CD4-positive, alpha-beta T cell (primary cell): Measurements from ENCODE around the gene ZNF521. TPM values are rescaled to one million over a fixed set of nuclear protein-coding genes. Genes with fewer than 3 reads are reported as not detected.
"Not testable (repeated sequence)": the region's sequence is repeated elsewhere in the genome, so short reads cannot be mapped to it uniquely, and the experiment has no call there.

ENCODE experiments used
- ATAC-seq: fragments of 200-7000 bp; cut with Tn5 transposase; one replicate; pipeline ENCODE4 v1.10.0; 2022; ENCODE audit warnings: mild to moderate bottlenecking; ENCODE audit not compliant: poor library complexity
- CTCF ChIA-PET: fragments of 350-600 bp; sonication (Branson Sonifier 250); formaldehyde crosslinking; loops from one replicate; lab custom pipeline; 2021; ENCODE audit warnings: antibody characterized with exemption, inconsistent platforms; lab: Charles Lee
- POLR2A ChIA-PET: fragments of 350-600 bp; sonication (Branson Sonifier 250); formaldehyde crosslinking; loops from one replicate; lab custom pipeline; 2021; ENCODE audit warnings: antibody characterized with exemption, inconsistent platforms; lab: Charles Lee
- DNase-seq, 14 experiments: peaks; one replicate each; pipeline ENCODE4 v3.0.0-alpha.2; 2013 to 2020; ENCODE audit warnings: mixed read lengths in 2 of 14
- H3K27ac ChIP-seq, 2 donors: one replicate each; pipeline versions ENCODE4 v1.5.1 to v1.7.0; 2013; ENCODE audit warnings: low read length in 2 of 2, low read depth in 1 of 2, mild to moderate bottlenecking in 1 of 2
- H3K27me3 ChIP-seq, 2 experiments: 1 replicate in 1 of 2; 2 replicates in 1 of 2; pipeline versions ENCODE4 v1.6.1 to v1.7.0; 2013; ENCODE audit warnings: low read length in 2 of 2, control low read depth in 1 of 2, mild to moderate bottlenecking in 1 of 2, moderate library complexity in 1 of 2; ENCODE audit not compliant: insufficient read depth in 2 of 2, control insufficient read depth in 1 of 2
- H3K36me3 ChIP-seq: one replicate; pipeline ENCODE4 v1.6.1; 2013; ENCODE audit warnings: low read length, control low read depth; ENCODE audit not compliant: insufficient read depth
- H3K4me1 ChIP-seq: one replicate; pipeline ENCODE4 v1.6.1; 2013; ENCODE audit warnings: low read length, control low read depth; ENCODE audit not compliant: insufficient read depth
- H3K4me3 ChIP-seq: one replicate; pipeline ENCODE4 v1.5.1; 2013; ENCODE audit warnings: mild to moderate bottlenecking, low read length, moderate library complexity
- H3K9me3 ChIP-seq, 2 experiments: 1 replicate in 1 of 2; 2 replicates in 1 of 2; pipeline versions ENCODE4 v1.6.1 to v1.7.0; 2013; ENCODE audit warnings: low read length in 2 of 2, mild to moderate bottlenecking in 2 of 2, control low read depth in 1 of 2, moderate library complexity in 1 of 2; ENCODE audit not compliant: control insufficient read depth in 1 of 2, insufficient read depth in 1 of 2
- H3K27ac Mint-ChIP-seq: one replicate; pipeline ENCODE4 v1.8.0; 2020; ENCODE audit warnings: mixed read lengths
- H3K27me3 Mint-ChIP-seq: one replicate; pipeline ENCODE4 v1.8.0; 2021; ENCODE audit warnings: mixed read lengths
- H3K36me3 Mint-ChIP-seq: one replicate; pipeline ENCODE4 v1.8.0; 2021; ENCODE audit warnings: low read depth, mixed read lengths
- H3K4me1 Mint-ChIP-seq: one replicate; pipeline ENCODE4 v1.8.0; 2021; ENCODE audit warnings: low read depth, mixed read lengths
- H3K4me3 Mint-ChIP-seq: one replicate; pipeline ENCODE4 v1.8.0; 2020; ENCODE audit warnings: mild to moderate bottlenecking, mixed read lengths
- H3K9me3 Mint-ChIP-seq: one replicate; pipeline ENCODE4 v1.8.0; 2020; ENCODE audit warnings: mixed read lengths
- intact Hi-C, 2 experiments: fragments of 100-400 bp; cut with DNase I in 1 of 2; cut with micrococcal nuclease in 1 of 2; formaldehyde crosslinking; loops; one replicate each; pipeline versions ENCODE4 v1.15.1 to v1.9.0; 2023 to 2025; cut with DNase I, micrococcal nuclease
- total RNA-seq, 174 experiments: library from RNA in 2 of 174; stranded (reverse) in 2 of 174; gene quantifications; one replicate each; pipeline ENCODE4 v1.2.3 and lab custom pipeline; 2021 to 2026
- TF ChIP-seq, protein P1 (sequence below): fragments of 200-600 bp; IDR thresholded peaks from one replicate; pipeline ENCODE4 v1.8.0; 2022; ENCODE audit warnings: antibody characterized with exemption, mild to moderate bottlenecking

ZNF521 gene
- total RNA-seq, 2 experiments from 2014 or later: not detected

DNA sequence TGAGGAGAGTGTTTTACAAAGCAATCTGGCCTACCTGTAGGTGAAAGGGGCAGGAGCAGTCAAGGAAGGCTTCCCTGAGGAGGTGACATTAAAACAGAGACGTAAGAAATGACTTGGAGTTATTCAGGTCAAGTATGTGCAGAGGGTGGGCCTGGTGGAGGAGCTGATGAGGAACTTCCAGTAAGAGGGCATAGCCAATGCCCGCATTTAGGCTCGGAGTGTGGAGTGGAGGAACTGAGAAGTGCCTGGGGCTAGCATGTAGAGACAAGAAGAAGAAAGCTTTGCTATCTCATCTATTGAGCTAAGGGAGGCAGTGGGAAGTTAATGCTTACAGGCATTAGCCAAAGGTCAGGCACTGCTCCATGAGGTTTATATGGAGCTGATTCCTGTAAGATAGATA, 312.2 kb downstream of the ZNF521 start:
- H3K27ac Mint-ChIP-seq: no peak overlapping the region
- Histone ChIP-seq H3K9me3 (peaks cover 0 to 10% of the 10 kb centered on the region in 2 experiments), H3K27ac (no peak overlapping the region), H3K27me3 (no peaks in the 10 kb centered on the region), H3K36me3 (no peaks in the 10 kb centered on the region), H3K4me3 (no peak overlapping the region), H3K4me1 (no peaks in the 10 kb centered on the region)
- POLR2A ChIA-PET: no interaction called here
- peaks cover 8% of the 10 kb centered on the region for H3K27me3 Mint-ChIP-seq
- no peaks in the 10 kb centered on the region for H3K36me3 Mint-ChIP-seq
- intact Hi-C loops: no loop called here
- no peaks in the 10 kb centered on the region for H3K9me3 Mint-ChIP-seq
- no peak for ATAC-seq
- CTCF ChIA-PET: no interaction called here
- H3K4me1 Mint-ChIP-seq: no peaks in the 10 kb centered on the region
- TF ChIP-seq, protein P1, sequence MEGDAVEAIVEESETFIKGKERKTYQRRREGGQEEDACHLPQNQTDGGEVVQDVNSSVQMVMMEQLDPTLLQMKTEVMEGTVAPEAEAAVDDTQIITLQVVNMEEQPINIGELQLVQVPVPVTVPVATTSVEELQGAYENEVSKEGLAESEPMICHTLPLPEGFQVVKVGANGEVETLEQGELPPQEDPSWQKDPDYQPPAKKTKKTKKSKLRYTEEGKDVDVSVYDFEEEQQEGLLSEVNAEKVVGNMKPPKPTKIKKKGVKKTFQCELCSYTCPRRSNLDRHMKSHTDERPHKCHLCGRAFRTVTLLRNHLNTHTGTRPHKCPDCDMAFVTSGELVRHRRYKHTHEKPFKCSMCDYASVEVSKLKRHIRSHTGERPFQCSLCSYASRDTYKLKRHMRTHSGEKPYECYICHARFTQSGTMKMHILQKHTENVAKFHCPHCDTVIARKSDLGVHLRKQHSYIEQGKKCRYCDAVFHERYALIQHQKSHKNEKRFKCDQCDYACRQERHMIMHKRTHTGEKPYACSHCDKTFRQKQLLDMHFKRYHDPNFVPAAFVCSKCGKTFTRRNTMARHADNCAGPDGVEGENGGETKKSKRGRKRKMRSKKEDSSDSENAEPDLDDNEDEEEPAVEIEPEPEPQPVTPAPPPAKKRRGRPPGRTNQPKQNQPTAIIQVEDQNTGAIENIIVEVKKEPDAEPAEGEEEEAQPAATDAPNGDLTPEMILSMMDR: no peak
- H3K4me3 Mint-ChIP-seq: no peak overlapping the region
- no peak for DNase-seq

DNA sequence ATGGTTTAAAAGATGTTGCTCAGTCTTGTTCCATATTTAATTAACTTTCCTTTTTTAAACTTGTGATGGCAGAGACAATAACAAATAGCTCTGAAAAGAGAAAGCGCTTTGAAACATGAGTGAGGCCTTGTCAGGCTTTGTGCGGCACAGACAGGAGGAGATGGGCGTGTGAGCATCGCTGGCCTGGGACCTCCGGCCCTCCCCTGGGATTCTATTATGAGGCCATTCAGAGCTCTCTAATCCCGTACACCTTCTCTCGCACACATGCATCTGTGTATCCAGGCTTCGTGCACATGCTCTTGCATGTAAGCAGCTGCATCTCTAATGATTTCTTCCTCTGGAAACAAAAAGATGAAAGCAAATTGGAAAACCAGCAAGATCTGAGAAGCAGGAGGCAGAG, 313.7 kb downstream of the ZNF521 start:
- H3K4me3 Mint-ChIP-seq: no peak overlapping the region

DNA sequence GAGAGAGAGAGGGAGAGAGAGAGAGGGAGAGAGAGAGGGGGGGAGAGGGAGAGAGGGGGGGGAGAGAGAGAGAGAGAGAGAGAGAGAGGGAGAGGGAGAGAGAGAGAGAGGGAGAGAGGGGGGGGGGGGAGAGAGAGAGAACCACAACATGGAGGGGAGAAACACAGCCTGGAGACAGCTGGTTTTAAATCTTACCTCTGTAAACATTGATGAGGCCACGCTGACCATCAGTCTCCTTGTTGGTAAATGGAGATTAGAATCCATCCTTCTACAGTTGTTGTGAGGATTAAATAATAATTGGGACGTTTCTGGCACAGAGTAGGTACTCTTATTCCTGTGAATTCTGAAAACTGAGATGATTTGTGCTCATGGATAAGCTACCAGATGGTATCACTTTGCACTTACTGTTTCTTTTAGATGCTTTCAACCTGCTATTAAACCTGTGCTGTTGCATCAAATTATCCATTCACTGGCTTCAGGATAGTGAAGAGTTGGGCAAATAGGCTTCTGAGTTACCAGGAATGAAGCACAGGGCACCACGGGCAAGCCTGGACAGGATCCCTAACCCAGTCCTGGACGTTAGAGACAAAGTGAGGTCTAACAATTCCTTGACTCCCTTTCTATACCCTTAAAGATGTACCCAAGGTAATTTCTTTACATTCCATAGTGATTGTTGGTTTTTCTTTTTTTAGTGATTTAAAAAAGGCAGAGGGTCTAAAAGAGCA, 318.1 kb downstream of the ZNF521 start:
- Histone ChIP-seq H3K27me3 (no peaks in the 10 kb centered on the region), H3K4me3 (no peak overlapping the region), H3K36me3 (no peaks in the 10 kb centered on the region), H3K4me1 (no peaks in the 10 kb centered on the region), H3K9me3 (peaks cover 0 to 15% of the 10 kb centered on the region in 2 experiments), H3K27ac (no peak overlapping the region)
- no peak for ATAC-seq
- no peaks in the 10 kb centered on the region for H3K36me3 Mint-ChIP-seq
- H3K4me1 Mint-ChIP-seq: no peaks in the 10 kb centered on the region
- DNase-seq: no peak
- CTCF ChIA-PET: no interaction called here
- no peak overlapping the region for H3K4me3 Mint-ChIP-seq
- H3K27ac Mint-ChIP-seq: no peak overlapping the region
- H3K27me3 Mint-ChIP-seq: peaks cover 17% of the 10 kb centered on the region
- intact Hi-C loops: no loop called here
- POLR2A ChIA-PET: no interaction called here
- H3K9me3 Mint-ChIP-seq: peaks cover 6% of the 10 kb centered on the region
- TF ChIP-seq, protein P1: no peak

More for the DNA sequence above, 313.7 kb downstream of the ZNF521 start:
- H3K27ac Mint-ChIP-seq: no peak overlapping the region
- Histone ChIP-seq H3K27ac (no peak overlapping the region), H3K36me3 (no peaks in the 10 kb centered on the region), H3K4me3 (no peak overlapping the region), H3K4me1 (no peaks in the 10 kb centered on the region), H3K9me3 (peaks cover 0 to 12% of the 10 kb centered on the region in 2 experiments), H3K27me3 (no peaks in the 10 kb centered on the region)
- ATAC-seq (no peak), DNase-seq (no peak)
- TF ChIP-seq, protein P1: no peak
- H3K4me1 Mint-ChIP-seq: no peaks in the 10 kb centered on the region
- H3K9me3 Mint-ChIP-seq: no peaks in the 10 kb centered on the region
- H3K27me3 Mint-ChIP-seq: peaks cover 8% of the 10 kb centered on the region
- ChIA-PET POLR2A (no interaction called here), CTCF (no interaction called here)
- H3K36me3 Mint-ChIP-seq: no peaks in the 10 kb centered on the region
- intact Hi-C loops: no loop called here

DNA sequence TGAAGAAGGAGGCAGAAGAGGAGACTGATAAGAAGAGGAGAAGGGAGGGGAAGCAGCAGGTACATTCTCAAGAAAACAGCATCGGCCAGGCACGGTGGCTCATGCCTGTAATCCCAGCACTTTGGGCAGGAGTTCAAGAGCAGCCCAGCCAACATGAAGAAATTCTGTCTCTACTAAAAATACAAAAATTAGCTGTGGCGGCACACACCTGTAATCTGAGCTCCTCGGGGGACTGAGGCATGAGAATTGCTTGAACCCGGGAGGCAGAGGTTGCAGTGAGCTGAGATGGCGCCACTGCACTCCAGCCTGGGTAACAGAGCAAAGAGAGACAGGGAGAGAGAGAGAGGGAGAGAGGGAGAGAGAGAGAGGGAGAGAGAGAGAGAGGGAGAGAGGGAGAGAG, 318.8 kb downstream of the ZNF521 start:
- ATAC-seq, DNase-seq, H3K9me3 Mint-ChIP-seq, CTCF ChIA-PET, H3K27me3 ChIP-seq, H3K4me1 ChIP-seq, H3K27ac Mint-ChIP-seq, H3K4me3 Mint-ChIP-seq, H3K36me3 ChIP-seq, POLR2A ChIA-PET, H3K27ac ChIP-seq, H3K4me3 ChIP-seq, H3K4me1 Mint-ChIP-seq, intact Hi-C loops, H3K36me3 Mint-ChIP-seq: not testable (repeated sequence)
- H3K27me3 Mint-ChIP-seq: peaks cover 17% of the 10 kb centered on the region
- peaks cover 0 to 15% of the 10 kb centered on the region in 2 experiments for H3K9me3 ChIP-seq
